Measurements from ENCODE around the gene LGR4.

Gene LGR4

GRCh38 chr11:27514558-27514957 is 42.0 kb upstream of the LGR4 start:
- H3K4me3 ChIP-seq (ENCODE audit: low read length) = no peak overlapping the region
- H3F3A ChIP-seq (ENCODE audit: control insufficient read depth, insufficient read depth) = no peaks in the 10 kb centered on the region
- no peaks in the 10 kb centered on the region; the same call in 1 of the 2 replicates for H4K20me1 ChIP-seq (ENCODE audit: control insufficient read depth, insufficient read depth, low read depth, low read length)
- H3K4me1 ChIP-seq (ENCODE audit: control insufficient read depth, low read length) = no peaks in the 10 kb centered on the region
- no peaks in the 10 kb centered on the region; the same call in 1 of the 2 replicates for H3K27me3 ChIP-seq (ENCODE audit: control insufficient read depth, low read length)
- no peaks in the 10 kb centered on the region for H3K79me2 ChIP-seq (ENCODE audit: control insufficient read depth, low read length)
- H3K9me3 ChIP-seq (ENCODE audit: control insufficient read depth, insufficient read depth, low read length) = no peaks in the 10 kb centered on the region
- no peak overlapping the region for H3K27ac ChIP-seq (ENCODE audit: low read depth, low read length)
- TF ChIP-seq CTCF (IDR thresholded peaks at IDR 0.05; ENCODE audit: low read depth, low read length, poor library complexity, severe bottlenecking) = no peak
- TF ChIP-seq EZH2phosphoT487 (IDR thresholded peaks at IDR 0.05; ENCODE audit: borderline replicate concordance, low read length) = no peak
- no peaks in the 10 kb centered on the region for H3K9me2 ChIP-seq (replicated peaks; ENCODE audit: control insufficient read depth, low read length)
- no peaks in the 10 kb centered on the region for H3K36me3 ChIP-seq (ENCODE audit: control insufficient read depth, low read length)
- no peak overlapping the region for H3K4me2 ChIP-seq (ENCODE audit: low read length)

DNA sequence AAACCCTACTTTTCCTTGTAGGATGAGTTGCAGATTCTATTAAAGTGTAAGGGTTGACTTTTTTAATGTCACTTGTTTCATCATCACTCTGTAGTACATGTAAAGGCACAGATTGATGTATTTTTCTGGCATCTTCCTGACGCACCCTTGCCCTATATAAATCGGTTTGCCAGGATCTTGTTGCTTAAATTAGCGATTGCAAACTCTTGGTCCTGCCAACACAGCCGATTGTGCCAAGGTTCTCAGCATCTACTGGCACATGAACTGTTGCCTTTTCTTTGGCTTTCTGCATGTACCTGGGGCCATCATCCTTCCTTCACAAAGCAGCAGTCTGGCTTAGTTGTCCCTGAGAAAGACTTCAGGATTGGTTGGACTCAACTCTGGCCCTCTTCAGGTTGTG is 41.5 kb upstream of the LGR4 start:
- Histone ChIP-seq H3K4me1 (ENCODE audit: control insufficient read depth, low read length) (no peaks in the 10 kb centered on the region), H3F3A (ENCODE audit: control insufficient read depth, insufficient read depth) (no peaks in the 10 kb centered on the region)
- TF ChIP-seq CTCF (IDR thresholded peaks at IDR 0.05; ENCODE audit: low read depth, low read length, poor library complexity, severe bottlenecking) (no peak), EZH2phosphoT487 (IDR thresholded peaks at IDR 0.05; ENCODE audit: borderline replicate concordance, low read length) (no peak)

GRCh38 chr11:27513389-27513788 is 40.8 kb upstream of the LGR4 start:
- no peaks in the 10 kb centered on the region for H3K9me2 ChIP-seq (replicated peaks; ENCODE audit: control insufficient read depth, low read length)
- no peaks in the 10 kb centered on the region for H3K79me2 ChIP-seq (ENCODE audit: control insufficient read depth, low read length)
- H3F3A ChIP-seq (ENCODE audit: control insufficient read depth, insufficient read depth) = no peaks in the 10 kb centered on the region
- no peaks in the 10 kb centered on the region; the same call in 1 of the 2 replicates for H3K27me3 ChIP-seq (ENCODE audit: control insufficient read depth, low read length)
- H4K20me1 ChIP-seq (ENCODE audit: control insufficient read depth, insufficient read depth, low read depth, low read length) = no peaks in the 10 kb centered on the region; the same call in 1 of the 2 replicates
- no peaks in the 10 kb centered on the region for H3K36me3 ChIP-seq (ENCODE audit: control insufficient read depth, low read length)
- no peak overlapping the region for H3K27ac ChIP-seq (ENCODE audit: low read depth, low read length)
- no peaks in the 10 kb centered on the region for H3K4me1 ChIP-seq (ENCODE audit: control insufficient read depth, low read length)
- H3K4me3 ChIP-seq (ENCODE audit: low read length) = no peak overlapping the region
- no peak for TF ChIP-seq EZH2phosphoT487 (IDR thresholded peaks at IDR 0.05; ENCODE audit: borderline replicate concordance, low read length)
- no peak for TF ChIP-seq CTCF (IDR thresholded peaks at IDR 0.05; ENCODE audit: low read depth, low read length, poor library complexity, severe bottlenecking)
- H3K4me2 ChIP-seq (ENCODE audit: low read length) = no peak overlapping the region
- no peaks in the 10 kb centered on the region for H3K9me3 ChIP-seq (ENCODE audit: control insufficient read depth, insufficient read depth, low read length)

More for the DNA sequence above, 41.5 kb upstream of the LGR4 start:
- H3K79me2 ChIP-seq (ENCODE audit: control insufficient read depth, low read length) = no peaks in the 10 kb centered on the region
- no peaks in the 10 kb centered on the region for H3K9me3 ChIP-seq (ENCODE audit: control insufficient read depth, insufficient read depth, low read length)
- no peak overlapping the region for H3K4me3 ChIP-seq (ENCODE audit: low read length)
- H3K27me3 ChIP-seq (ENCODE audit: control insufficient read depth, low read length) = no peaks in the 10 kb centered on the region; the same call in 1 of the 2 replicates
- H4K20me1 ChIP-seq (ENCODE audit: control insufficient read depth, insufficient read depth, low read depth, low read length) = no peaks in the 10 kb centered on the region; the same call in 1 of the 2 replicates
- H3K36me3 ChIP-seq (ENCODE audit: control insufficient read depth, low read length) = no peaks in the 10 kb centered on the region
- H3K4me2 ChIP-seq (ENCODE audit: low read length) = no peak overlapping the region
- H3K9me2 ChIP-seq (replicated peaks; ENCODE audit: control insufficient read depth, low read length) = no peaks in the 10 kb centered on the region
- H3K27ac ChIP-seq (ENCODE audit: low read depth, low read length) = no peak overlapping the region

Measured in DOHH2 (cell line).